Activated CD8-positive, alpha-beta memory T cell treated with anti-CD3 and anti-CD28 coated beads for 4 hours (primary cell): ENCODE results near the gene CRHR2.
"Not testable (repeated sequence)": the region's sequence is repeated elsewhere in the genome, so short reads cannot be mapped to it uniquely, and the experiment has no call there.

Source experiments
- DNase-seq, 2 donors: peaks; one replicate each; pipeline ENCODE4 v3.0.0-alpha.2; 2020; ENCODE audit warnings: low read depth in 2 of 2

Gene CRHR2

GRCh38 chr7:30654296-30655090 is 27.8 kb downstream of the CRHR2 start:
- no peak for DNase-seq

GRCh38 chr7:30652698-30653641 is 29.3 kb downstream of the CRHR2 start:
- no peak for DNase-seq

GRCh38 chr7:30652132-30652531 is 30.1 kb downstream of the CRHR2 start:
- no peak for DNase-seq

- no peak for DNase-seq
These were observed 31.8 kb downstream of the CRHR2 start for GRCh38 chr7:30650421-30650808.

GRCh38 chr7:30649717-30650420 is 32.4 kb downstream of the CRHR2 start:
- no peak for DNase-seq

GRCh38 chr7:30648744-30649540 is 33.3 kb downstream of the CRHR2 start:
- DNase-seq: no peak

GRCh38 chr7:30647589-30648364 is 34.5 kb downstream of the CRHR2 start:
- DNase-seq: no peak

- no peak for DNase-seq
These were observed 36.1 kb downstream of the CRHR2 start for GRCh38 chr7:30646154-30646553.

- no peak for DNase-seq
These were observed 36.6 kb downstream of the CRHR2 start for GRCh38 chr7:30645661-30646060.

GRCh38 chr7:30644286-30644955 is 37.8 kb downstream of the CRHR2 start:
- DNase-seq: no peak

- DNase-seq: no peak
These were observed 39.5 kb downstream of the CRHR2 start for GRCh38 chr7:30642789-30643188.

- DNase-seq: not testable (repeated sequence)
These were observed 39.9 kb downstream of the CRHR2 start for GRCh38 chr7:30642322-30642721.

- no peak for DNase-seq
These were observed 46.5 kb downstream of the CRHR2 start for GRCh38 chr7:30635798-30636197.

- DNase-seq: no peak
These were observed 47.5 kb downstream of the CRHR2 start for GRCh38 chr7:30634634-30635201.

- no peak for DNase-seq
These were observed 48.0 kb downstream of the CRHR2 start for GRCh38 chr7:30634193-30634626.

- no peak for DNase-seq
These were observed 49.0 kb downstream of the CRHR2 start for GRCh38 chr7:30633223-30633622.

GRCh38 chr7:30630986-30631385 is 51.3 kb downstream of the CRHR2 start:
- no peak for DNase-seq

GRCh38 chr7:30627026-30627425 is 55.2 kb downstream of the CRHR2 start:
- DNase-seq: no peak

GRCh38 chr7:30625283-30625682 is 57.0 kb downstream of the CRHR2 start:
- no peak for DNase-seq

GRCh38 chr7:30618961-30619360 is 63.3 kb downstream of the CRHR2 start:
- no peak for DNase-seq
